ENCODE measurements around the gene BBS2.
A peak's percentile ranks its signal among the peaks of the same experiment; 100 is the strongest.

Gene BBS2

DNA sequence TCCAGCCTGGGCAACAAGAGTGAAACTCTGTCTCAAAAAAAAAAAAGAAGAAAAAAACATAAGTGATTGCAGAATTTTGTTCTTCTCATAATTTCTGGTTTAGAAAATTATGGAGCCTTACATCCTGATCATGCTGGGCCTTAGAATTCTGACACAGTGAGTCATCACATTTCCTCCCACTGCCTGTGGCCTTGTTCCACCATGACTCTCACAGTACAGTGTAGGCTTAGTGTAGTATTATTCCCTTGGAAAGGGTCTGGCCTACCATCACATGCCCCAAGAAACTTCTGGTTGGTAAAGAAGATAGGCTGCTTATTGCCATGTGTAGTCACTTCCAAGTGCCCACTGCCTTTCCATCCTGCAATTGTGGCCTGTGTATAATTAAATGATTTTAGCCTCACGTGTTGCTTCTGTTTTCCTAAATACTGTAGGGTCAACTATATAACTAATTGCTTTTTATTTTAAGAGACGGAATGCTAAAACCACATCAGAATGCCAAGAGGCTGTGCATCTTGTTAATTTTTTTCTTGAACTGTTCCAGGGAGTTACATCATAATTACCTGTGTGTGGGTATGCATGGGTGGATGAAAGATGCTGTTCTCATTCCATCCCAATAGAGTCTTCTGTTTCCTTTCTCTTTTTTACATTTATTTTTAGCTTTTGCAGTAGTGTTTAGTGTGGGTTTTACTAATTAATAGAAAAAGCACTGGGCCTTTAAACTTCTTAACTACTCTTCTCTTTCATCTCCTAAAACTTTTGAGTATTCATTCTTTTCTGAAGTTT, 42.5 kb downstream of the BBS2 start:
- no peak for DNase-seq (ENCODE audit: low read depth)

- no peak for DNase-seq (ENCODE audit: low read depth)
Observed at GRCh38 chr16:56475201-56475600, 44.6 kb downstream of the BBS2 start.

DNA sequence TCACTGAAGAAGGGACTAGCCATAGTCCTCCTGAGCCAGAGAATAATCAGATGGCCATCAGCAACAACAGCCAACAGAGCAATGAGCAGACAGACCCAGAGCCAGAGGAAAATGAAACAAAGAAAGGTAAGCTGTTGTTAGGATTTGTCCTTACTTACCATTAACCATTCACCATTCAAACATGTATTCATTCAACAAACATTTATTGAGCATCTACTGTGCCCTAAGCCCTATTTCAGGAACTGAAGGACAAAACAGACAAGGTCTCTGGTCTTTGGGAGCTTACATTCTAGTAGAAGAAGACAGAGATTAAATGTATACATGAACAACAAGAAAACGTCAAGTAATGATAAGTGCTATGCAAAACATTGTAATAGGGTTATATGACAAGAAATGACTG, 49.2 kb downstream of the BBS2 start:
- no peak for DNase-seq (ENCODE audit: low read depth)

- no peak for DNase-seq (ENCODE audit: low read depth)
Observed at GRCh38 chr16:56470232-56470631, 49.6 kb downstream of the BBS2 start.

- DNase-seq (ENCODE audit: low read depth) = no peak
Observed at GRCh38 chr16:56469748-56470147, 50.1 kb downstream of the BBS2 start.

DNA sequence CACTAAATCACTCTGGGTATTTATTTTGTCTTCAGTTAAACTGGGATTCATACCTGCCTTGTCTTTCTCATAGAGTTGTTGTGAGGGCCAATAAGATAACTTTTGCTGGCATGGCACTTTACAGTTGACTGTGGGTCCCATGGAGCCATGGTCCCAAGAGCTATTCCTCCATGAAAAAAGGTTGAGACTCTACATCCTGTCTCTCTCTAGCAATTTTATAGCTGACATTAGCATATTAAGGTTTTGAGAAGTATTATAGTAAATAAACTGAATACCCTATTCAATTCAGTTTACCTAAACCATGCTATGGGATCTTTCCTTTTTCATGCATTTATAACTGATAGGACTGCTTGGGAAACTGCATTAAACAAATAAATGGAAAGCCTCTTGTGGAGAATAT, 51.0 kb downstream of the BBS2 start:
- no peak for DNase-seq (ENCODE audit: low read depth)

DNA sequence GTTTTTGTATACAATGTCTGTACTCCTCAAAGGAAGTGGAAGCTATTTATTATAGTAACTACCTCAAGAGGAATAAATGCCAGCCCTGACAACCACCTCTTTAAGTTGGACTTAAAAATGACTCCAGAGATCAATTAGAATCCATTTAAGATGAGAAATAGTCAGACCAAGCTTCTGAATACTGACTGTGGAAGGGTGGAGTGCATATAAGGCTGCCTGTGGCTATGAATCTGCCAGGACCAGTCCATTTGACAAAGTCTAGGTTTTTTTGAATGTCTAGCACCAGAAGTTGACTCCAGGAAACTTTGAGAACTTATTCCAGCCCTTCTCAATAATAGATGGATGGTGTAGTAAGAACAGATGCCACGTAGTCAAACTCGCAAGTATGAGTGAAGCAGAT, 53.5 kb downstream of the BBS2 start:
- DNase-seq (ENCODE audit: low read depth) = no peak

DNA sequence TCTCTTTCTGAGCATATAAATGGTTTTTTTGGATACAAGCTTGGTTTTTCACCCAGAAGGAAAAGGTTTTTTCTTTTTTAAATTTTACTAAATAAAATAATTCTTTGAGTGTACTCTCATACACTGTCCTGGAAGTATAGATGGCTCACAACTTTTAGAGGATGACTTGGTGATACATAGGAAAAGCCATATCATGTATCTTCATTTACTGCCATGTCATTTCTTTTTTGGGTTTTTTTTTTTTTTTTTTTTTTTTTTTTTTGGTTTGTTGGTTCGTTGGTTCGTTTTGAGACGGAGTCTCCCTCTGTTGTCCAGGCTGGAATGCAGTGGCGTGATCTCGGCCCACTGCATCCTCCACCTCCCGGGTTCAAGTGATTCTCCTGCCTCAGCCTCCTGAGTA, 56.7 kb downstream of the BBS2 start:
- no peak for DNase-seq (ENCODE audit: low read depth)

DNA sequence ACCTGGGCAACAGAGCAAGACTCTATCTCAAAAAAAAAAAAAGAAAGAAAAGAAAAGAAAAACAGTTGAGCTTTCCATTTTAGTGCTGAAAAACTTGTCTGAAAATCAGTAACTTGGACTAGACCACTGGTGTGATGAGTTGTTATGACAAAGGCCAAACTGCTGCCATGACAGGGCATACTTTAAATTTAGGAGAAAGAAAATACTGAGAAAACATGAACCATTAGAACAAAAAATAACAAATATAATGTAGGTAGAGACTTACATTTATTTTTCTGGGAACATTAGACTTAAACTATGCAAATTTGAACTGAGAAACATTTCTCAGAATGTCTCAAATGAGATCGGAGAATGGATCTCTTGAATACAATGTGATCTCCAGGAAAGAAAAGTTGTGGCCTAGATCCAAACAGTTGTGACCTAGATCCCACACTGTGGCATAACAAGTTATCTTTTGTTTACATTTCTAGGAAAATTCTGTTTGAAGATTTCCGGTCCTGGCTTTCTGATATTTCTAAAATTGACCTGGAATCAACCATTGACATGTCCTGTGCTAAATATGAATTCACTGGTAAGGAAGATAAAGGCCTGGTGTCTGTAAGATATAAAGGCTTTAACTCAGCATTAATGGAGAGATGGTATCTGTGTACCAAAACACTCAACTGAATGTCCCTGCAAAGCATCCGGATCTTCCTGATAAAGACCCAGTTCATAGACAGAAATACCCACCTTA, 57.6 kb downstream of the BBS2 start:
- no peak for DNase-seq (ENCODE audit: low read depth)

DNA sequence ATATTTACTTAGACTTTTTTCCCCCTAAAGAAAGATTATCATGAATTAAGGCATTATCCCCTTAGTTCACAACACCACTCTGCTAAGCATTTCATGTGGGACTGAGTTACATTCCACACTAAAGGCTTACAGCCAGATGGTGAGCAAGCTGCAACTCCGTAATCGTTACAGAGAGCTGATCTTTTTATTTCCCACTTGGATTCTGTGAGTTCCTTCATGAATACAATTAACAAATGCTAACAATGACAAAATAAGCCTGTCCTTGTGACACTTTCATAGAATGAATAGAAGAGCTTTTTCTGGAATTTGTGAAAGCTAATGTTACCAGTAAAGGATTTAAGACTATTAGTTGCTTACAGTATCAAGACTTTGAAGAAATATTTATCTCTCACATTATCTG, 59.7 kb downstream of the BBS2 start:
- DNase-seq (ENCODE audit: low read depth) = no peak

DNA sequence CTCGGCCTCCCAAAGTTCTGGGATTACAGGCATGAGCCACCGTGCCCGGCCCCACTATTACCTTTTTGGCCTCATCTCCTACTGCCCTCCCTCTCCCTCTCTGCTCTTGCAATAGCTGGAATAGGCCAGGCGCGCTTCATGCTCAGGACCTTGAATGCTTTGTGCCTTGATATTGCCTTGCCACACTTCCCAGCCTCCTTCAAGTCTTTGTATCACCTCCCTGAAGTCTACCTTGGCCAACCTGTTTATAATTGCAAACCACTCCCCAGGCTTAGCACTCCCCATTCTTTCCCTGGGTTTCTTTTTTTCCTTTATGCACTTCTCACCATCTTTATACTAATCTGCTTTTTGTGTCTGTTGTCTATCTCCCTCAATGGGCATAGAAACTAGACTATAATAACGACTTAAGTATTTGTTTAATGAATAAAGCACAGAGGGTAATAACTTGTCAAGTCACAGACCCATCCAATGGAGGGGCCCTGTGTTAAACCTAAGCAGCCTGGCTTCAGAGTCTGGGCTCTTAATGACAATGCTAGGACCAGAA, 61.8 kb downstream of the BBS2 start:
- no peak for DNase-seq (ENCODE audit: low read depth)

GRCh38 chr16:56451753-56452689, 67.8 kb downstream of the BBS2 start:
- no peak for DNase-seq (ENCODE audit: low read depth)

DNA sequence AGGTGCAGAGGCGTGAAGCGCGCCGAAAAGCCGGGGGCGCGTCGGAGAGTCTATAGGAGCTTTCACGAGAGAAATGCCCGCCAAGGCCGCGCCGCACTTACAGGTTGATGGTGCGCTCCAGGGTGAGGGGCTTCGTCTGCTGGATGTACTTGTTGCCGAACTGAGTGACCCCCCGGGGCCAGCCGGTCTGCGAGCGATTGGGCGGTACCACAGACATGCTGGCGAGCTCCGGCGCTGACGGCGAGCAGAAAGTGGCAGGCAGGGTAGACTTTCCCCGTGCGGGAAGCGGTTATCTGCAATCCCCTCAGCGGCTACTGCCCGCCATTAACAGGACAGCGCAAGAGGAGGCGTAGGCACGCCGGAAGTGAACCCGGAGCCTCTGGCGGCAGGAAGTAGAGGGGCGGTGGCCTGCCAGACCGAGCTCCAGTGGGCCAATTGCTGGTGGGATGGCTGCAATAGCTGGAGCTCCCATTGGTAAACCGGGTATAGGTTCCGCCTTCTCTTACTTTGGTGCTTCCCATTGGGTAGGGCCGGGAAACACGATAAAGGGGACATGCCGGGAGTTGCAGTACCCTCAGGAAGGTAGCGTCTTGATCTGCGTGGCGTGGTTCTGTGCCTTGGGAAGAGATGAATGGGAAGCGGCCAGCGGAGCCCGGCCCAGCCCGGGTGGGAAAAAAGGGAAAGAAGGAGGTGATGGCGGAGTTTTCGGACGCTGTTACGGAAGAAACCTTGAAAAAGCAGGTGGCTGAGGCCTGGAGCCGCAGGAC, 68.7 kb downstream of the BBS2 start, which contains the start of the genes NUDT21 and OGFOD1:
NUDT21 (minus strand) TSS at position 347 of the 767 bp plus-strand sequence; CDS start at position 217, 130 bp downstream.
OGFOD1 (plus strand) TSS at position 569 of the 767 bp plus-strand sequence; CDS start at position 628, 59 bp downstream.
- peak; percentile 86 for DNase-seq (ENCODE audit: low read depth)

DNA sequence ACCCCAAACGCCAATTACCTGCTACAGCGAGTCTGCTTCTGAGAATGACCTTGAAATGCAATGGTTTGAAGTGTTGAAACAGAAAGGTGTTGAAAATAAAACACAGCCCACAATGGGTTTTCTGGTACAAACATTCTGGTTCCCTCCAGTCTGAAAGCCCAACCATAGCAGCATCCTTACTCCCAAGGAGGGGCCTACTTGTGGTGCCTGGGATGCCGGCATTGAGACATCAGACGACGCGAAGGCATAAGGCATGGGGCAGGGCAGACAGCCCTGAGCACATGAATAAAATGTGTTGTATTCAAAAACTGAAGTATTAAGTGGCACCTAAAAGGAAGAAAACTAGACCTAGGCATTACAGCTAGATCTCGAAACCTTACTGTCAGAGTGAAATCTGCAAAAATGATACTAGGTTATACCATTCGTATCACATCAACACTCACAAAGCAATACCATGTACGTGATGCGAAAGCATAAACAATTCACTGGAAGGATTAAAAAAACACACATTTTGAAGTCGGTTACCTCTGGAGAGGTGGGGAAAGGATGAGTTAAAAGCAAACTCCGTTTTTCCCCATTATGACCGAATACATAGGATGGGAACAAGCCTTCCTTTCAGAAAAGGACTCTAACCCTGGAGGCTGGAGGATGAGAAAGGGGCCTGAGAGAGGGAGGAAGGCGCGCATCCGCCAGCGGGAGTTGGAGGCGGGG, 69.4 kb downstream of the BBS2 start:
- DNase-seq (ENCODE audit: low read depth) = no peak

GRCh38 chr16:56448005-56448404, 71.8 kb downstream of the BBS2 start:
- no peak for DNase-seq (ENCODE audit: low read depth)

GRCh38 chr16:56447286-56447685, 72.5 kb downstream of the BBS2 start:
- no peak for DNase-seq (ENCODE audit: low read depth)

DNA sequence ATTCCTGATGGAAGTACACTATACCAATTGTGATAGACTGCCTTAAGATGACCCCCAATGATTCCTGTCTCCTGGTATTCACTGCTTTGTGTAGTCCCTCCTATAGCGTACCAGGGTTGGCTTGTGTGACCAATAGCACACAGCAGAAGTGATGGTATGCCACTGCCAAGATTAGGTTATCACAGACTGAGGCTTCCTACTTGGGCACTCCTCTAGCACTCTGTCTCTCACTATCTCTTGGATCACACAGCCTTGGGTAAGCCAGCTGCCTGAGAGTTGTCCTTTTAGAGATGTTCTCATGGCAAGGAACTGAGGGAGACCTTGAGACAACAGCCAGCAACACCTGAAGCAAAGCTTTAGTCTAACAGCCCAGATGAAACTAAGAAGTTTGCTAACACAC, 81.8 kb downstream of the BBS2 start:
- no peak for DNase-seq (ENCODE audit: low read depth)

- DNase-seq (ENCODE audit: low read depth) = no peak
Observed at GRCh38 chr16:56436258-56436657, 83.6 kb downstream of the BBS2 start.

Data from activated gamma-delta T cell treated with anti-CD3 and anti-CD28 coated beads, Interleukin-2, amount 50 U/mL, for 16 hours (primary cell).